Mucosa of rectum (tissue), 2 donors: ENCODE data around the gene ZC3H6.
A peak's percentile ranks its signal among the peaks of the same experiment; 100 is the strongest.

Experiments
- H3K27ac ChIP-seq, 2 donors: one replicate each; pipeline ENCODE4 v1.7.0; 2013; ENCODE audit warnings: inconsistent platforms in 2 of 2, low read depth in 2 of 2, low read length in 2 of 2
- H3K27me3 ChIP-seq, 2 donors: one replicate each; pipeline ENCODE4 v1.7.0; 2013; ENCODE audit warnings: low read length in 2 of 2; ENCODE audit not compliant: control insufficient read depth in 2 of 2, insufficient read depth in 2 of 2
- H3K36me3 ChIP-seq, 2 donors: one replicate each; pipeline ENCODE4 v1.7.0; 2013; ENCODE audit warnings: low read length in 2 of 2; ENCODE audit not compliant: control insufficient read depth in 2 of 2, insufficient read depth in 2 of 2
- H3K4me1 ChIP-seq, 2 donors: one replicate each; pipeline ENCODE4 v1.7.0; 2013; ENCODE audit warnings: low read length in 2 of 2, mild to moderate bottlenecking in 1 of 2; ENCODE audit not compliant: control insufficient read depth in 2 of 2, insufficient read depth in 2 of 2
- H3K4me3 ChIP-seq, 2 donors: one replicate each; pipeline ENCODE4 v1.7.0; 2013; ENCODE audit warnings: low read length in 2 of 2
- H3K9ac ChIP-seq, 2 donors: one replicate each; pipeline ENCODE4 v1.7.0; 2013; ENCODE audit warnings: low read length in 2 of 2, low read depth in 1 of 2, mild to moderate bottlenecking in 1 of 2
- H3K9me3 ChIP-seq, 2 donors: one replicate each; pipeline ENCODE4 v1.7.0; 2013; ENCODE audit warnings: low read length in 2 of 2; ENCODE audit not compliant: control insufficient read depth in 2 of 2
- donor health status: healthy.
- donor health status: Normal muscosa, but diverticular disease.

Gene ZC3H6

GRCh38 chr2:112255875-112256274 is 19.5 kb upstream of the ZC3H6 start:
- H3K27ac ChIP-seq, result no peak overlapping the region
- peaks cover 0 to 3% of the 10 kb centered on the region in 2 donors for H3K36me3 ChIP-seq
- H3K27me3 ChIP-seq, result no peaks in the 10 kb centered on the region
- H3K4me3 ChIP-seq, result no peak overlapping the region
- H3K4me1 ChIP-seq, result peaks cover 7 to 14% of the 10 kb centered on the region in 2 donors
- no peaks in the 10 kb centered on the region for H3K9me3 ChIP-seq
- peak overlapping the region in 1 of 2 donors; percentile 85 for H3K9ac ChIP-seq

DNA sequence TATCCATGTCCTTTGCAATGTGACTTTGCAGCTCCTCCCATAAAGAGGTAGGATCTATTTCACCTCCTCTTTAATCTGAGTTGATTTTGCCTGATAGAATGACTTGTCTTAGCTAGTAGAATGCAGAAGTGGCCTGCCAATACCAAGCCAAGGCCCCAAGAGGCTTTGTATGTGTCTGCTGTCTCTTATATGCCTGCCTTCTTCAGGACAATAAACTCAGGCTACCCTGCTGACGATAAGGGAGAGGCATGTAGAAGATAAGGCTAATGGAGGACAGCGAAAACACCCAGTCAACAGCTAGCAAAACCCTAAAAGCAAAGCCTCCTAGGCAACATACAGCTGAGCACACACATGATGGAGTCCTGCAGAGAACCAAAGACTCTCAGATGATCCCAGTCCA is 18.7 kb upstream of the ZC3H6 start:
- no peaks in the 10 kb centered on the region for H3K9me3 ChIP-seq
- no peak overlapping the region for H3K4me3 ChIP-seq
- H3K9ac ChIP-seq, result no peak overlapping the region
- H3K36me3 ChIP-seq, result no peaks in the 10 kb centered on the region
- peaks cover 7 to 14% of the 10 kb centered on the region in 2 donors for H3K4me1 ChIP-seq
- no peak overlapping the region for H3K27ac ChIP-seq
- H3K27me3 ChIP-seq, result no peaks in the 10 kb centered on the region

GRCh38 chr2:112257575-112257974 is 17.8 kb upstream of the ZC3H6 start:
- H3K9ac ChIP-seq, result no peak overlapping the region
- H3K4me1 ChIP-seq, result peaks cover 7 to 14% of the 10 kb centered on the region in 2 donors
- no peak overlapping the region for H3K4me3 ChIP-seq
- no peaks in the 10 kb centered on the region for H3K36me3 ChIP-seq
- H3K27me3 ChIP-seq, result no peaks in the 10 kb centered on the region
- no peaks in the 10 kb centered on the region for H3K9me3 ChIP-seq
- no peak overlapping the region for H3K27ac ChIP-seq

- Histone ChIP-seq H3K4me1 (peaks cover 7% of the 10 kb centered on the region in 2 donors), H3K27me3 (no peaks in the 10 kb centered on the region), H3K4me3 (peak overlapping the region; percentile 24 to 57), H3K9me3 (no peaks in the 10 kb centered on the region), H3K9ac (peak overlapping the region; percentile 56 to 58), H3K27ac (no peak overlapping the region), H3K36me3 (no peaks in the 10 kb centered on the region)
Measured at GRCh38 chr2:112259509-112260294, 15.7 kb upstream of the ZC3H6 start.

- Histone ChIP-seq H3K36me3 (no peaks in the 10 kb centered on the region), H3K27ac (no peak overlapping the region), H3K9ac (no peak overlapping the region), H3K4me1 (peaks cover 7% of the 10 kb centered on the region in 2 donors), H3K27me3 (no peaks in the 10 kb centered on the region), H3K9me3 (no peaks in the 10 kb centered on the region), H3K4me3 (no peak overlapping the region)
Measured at GRCh38 chr2:112260295-112260625, 15.1 kb upstream of the ZC3H6 start.

DNA sequence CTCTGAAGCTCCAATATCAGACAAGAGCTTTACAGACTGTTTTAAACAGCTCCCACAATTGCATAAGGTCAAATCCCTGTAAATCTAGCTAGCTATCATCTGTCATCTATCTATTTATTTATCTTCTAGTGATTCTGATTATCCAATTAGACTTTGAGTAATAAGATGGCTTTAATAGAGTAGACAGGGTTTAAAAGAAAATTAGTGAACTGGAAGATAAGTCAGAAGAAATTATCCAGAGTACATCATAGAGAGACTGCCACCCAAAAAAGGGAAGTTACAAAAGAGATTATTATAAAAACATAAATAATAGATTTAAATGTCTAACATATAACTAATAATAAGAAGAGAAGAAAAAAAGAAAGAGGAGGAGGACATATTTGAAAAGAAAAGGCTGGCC is 12.5 kb upstream of the ZC3H6 start:
- Histone ChIP-seq H3K4me1 (peaks cover 7% of the 10 kb centered on the region in 2 donors), H3K4me3 (no peak overlapping the region), H3K36me3 (no peaks in the 10 kb centered on the region), H3K27me3 (no peaks in the 10 kb centered on the region), H3K9ac (no peak overlapping the region), H3K27ac (no peak overlapping the region), H3K9me3 (no peaks in the 10 kb centered on the region)

DNA sequence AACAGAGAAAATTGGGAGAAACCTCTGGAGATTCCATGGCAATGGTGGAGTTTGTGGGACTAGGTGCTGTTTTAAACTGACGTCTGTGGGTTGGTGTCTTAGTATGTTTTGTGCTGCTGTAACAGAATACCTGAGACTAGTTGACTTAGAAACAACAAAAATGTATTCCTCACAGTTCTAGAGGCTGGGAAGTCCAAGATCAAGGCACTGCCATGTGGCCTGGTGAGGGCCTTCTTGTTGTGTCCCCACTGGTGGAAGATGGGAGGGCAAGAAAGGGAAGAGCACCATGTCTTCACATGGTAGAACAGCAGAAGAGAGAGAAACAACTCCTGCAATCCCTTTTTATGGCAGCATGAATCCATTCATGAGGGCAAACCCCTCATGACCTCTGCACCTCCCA is 6.8 kb upstream of the ZC3H6 start:
- no peaks in the 10 kb centered on the region for H3K27me3 ChIP-seq
- H3K27ac ChIP-seq, result no peak overlapping the region
- H3K4me3 ChIP-seq, result no peak overlapping the region
- no peak overlapping the region for H3K9ac ChIP-seq
- no peaks in the 10 kb centered on the region for H3K9me3 ChIP-seq
- no peaks in the 10 kb centered on the region for H3K4me1 ChIP-seq
- no peaks in the 10 kb centered on the region for H3K36me3 ChIP-seq

GRCh38 chr2:112272669-112273068 is 2.7 kb upstream of the ZC3H6 start:
- Histone ChIP-seq H3K9ac (no peak overlapping the region), H3K27ac (no peak overlapping the region), H3K4me3 (no peak overlapping the region), H3K36me3 (no peaks in the 10 kb centered on the region), H3K4me1 (no peaks in the 10 kb centered on the region), H3K9me3 (no peaks in the 10 kb centered on the region), H3K27me3 (no peaks in the 10 kb centered on the region)

DNA sequence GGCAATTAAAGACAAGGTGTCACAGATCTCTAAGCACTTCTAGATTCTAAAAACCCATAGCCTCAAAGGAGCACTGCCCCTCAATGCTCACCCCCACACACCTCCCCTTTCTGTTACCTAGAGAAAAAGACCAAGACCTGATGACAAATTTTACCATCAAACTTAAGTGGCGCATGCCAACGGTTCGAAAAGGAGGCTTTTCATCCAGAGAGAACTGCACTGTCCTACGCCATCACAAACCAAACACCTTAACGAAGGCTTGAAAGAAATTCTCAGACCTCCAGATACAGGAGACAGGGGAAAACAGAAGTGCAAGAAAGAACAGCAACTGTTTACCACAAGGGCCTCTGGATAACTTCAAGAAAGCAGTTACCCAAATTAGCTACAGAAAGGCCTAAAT is 2.0 kb upstream of the ZC3H6 start:
- Histone ChIP-seq H3K27me3 (no peaks in the 10 kb centered on the region), H3K36me3 (no peaks in the 10 kb centered on the region), H3K27ac (no peak overlapping the region), H3K9ac (no peak overlapping the region), H3K9me3 (no peaks in the 10 kb centered on the region), H3K4me3 (no peak overlapping the region), H3K4me1 (no peaks in the 10 kb centered on the region)

DNA sequence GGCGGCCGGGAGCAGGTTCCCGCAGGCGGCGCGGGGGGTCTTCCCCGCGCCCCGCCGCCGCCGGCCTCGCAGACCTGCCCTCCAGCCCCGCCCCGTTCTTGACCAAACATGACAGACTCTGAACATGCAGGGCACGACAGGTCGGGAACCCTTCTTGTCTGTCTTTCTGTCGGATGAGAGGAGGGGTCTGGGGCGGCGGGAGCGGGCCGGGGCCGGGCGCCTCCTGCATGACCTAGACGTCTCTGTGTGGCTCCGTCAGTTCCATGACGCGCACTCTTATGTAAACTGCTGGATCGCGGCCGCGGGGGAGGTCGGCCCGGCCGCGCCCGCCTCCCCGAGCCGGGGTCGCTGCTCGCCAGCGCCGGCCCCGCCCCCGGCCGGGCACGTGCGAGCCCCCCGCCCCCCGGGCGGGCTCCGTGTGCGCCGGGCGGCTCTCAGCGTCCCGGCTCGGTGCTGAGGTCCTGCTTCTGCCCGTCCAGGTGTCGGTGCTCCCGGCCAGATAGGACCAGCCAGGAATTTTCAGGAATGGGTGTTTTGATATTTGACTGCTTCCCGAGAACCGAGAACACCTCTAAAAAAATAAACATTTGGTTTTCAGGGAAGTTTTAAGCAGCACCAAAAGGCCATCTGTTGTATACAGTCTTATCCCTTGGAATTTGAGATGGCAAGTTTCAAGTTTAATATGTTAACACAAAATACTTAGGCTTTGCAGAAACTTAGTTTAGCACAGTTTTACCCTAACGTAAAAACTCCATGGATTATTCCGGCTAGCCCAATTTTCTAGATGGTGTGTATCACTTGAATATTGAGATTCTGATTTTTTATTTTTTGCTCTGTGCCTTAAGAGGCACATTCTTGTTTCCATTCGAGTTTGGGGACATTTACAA is 733 bp downstream of the ZC3H6 start:
- H3K27me3 ChIP-seq, result no peaks in the 10 kb centered on the region
- H3K9ac ChIP-seq, result peak overlapping the region; percentile 96 to 100
- no peaks in the 10 kb centered on the region for H3K4me1 ChIP-seq
- H3K36me3 ChIP-seq, result no peaks in the 10 kb centered on the region
- H3K27ac ChIP-seq, result peak overlapping the region; percentile 99 to 100
- H3K9me3 ChIP-seq, result no peaks in the 10 kb centered on the region
- H3K4me3 ChIP-seq, result peak overlapping the region; percentile 69 to 89
